ENCODE measurements around the gene ZNRF4. TPM values are rescaled to one million over a fixed set of nuclear protein-coding genes. Genes with fewer than 3 reads are reported as not detected.

The ZNRF4 gene
- total and polyA plus RNA-seq, 10 of the 15 experiments (the other 5 are each of a cell fraction or from before 2014, with no cell fraction given), result not detected

- TF ChIP-seq E2F4 (IDR thresholded peaks at IDR 0.05; ENCODE audit: low read depth, low read length), result no peak
- TF ChIP-seq CHD1 (IDR thresholded peaks at IDR 0.05; ENCODE audit: low read depth, low read length), result no peak
Measured at GRCh38 chr19:5504114-5504513, 48.9 kb downstream of the ZNRF4 start (continued).

Other genes starting within 250 kb of the ZNRF4 start
- 1.1 and 1.2 TPM in 2 replicates for gene PTPRS, start 114.6 kb upstream of the ZNRF4 start, total RNA-seq (2014; rRNA removed)
- 0.64 and 0.85 TPM in 2 replicates for gene PTPRS, start 114.6 kb upstream of the ZNRF4 start, total RNA-seq (2014; rRNA removed; fragmentation: Illumina TruSeq; extraction: Trizol)
- 3.4 and 3.5 TPM in 2 replicates for gene PTPRS, start 114.6 kb upstream of the ZNRF4 start, total RNA-seq (2021)
- 16.0 and 32.1 TPM in 2 replicates for gene PTPRS, start 114.6 kb upstream of the ZNRF4 start, polyA plus RNA-seq (2011; rRNA removed)
- 0.14 and 0.57 TPM in 2 replicates for gene PTPRS, start 114.6 kb upstream of the ZNRF4 start, polyA plus RNA-seq (2014; fragmentation: Illumina TruSeq; extraction: Trizol)
- gene PTPRS, start 114.6 kb upstream of the ZNRF4 start, polyA plus RNA-seq (2014; fragmentation: Nextera tagmentation; extraction: Ambion mirVana), result under 1 TPM; 0.09 to 0.23 TPM
- gene PTPRS, start 114.6 kb upstream of the ZNRF4 start, polyA plus RNA-seq (2014; rRNA removed), result 1.2 and 1.6 TPM in 2 replicates
- gene PTPRS, start 114.6 kb upstream of the ZNRF4 start, polyA plus RNA-seq (2016; fragmentation: Nextera tagmentation; extraction: Ambion mirVana), result under 1 TPM; 0.13 to 0.57 TPM
- 0.06 TPM in 1 of 2 replicates, not detected in the other for gene TINCR, start 112.5 kb downstream of the ZNRF4 start, total RNA-seq (2014; rRNA removed)
- gene TINCR, start 112.5 kb downstream of the ZNRF4 start, total RNA-seq (2014; rRNA removed; fragmentation: Illumina TruSeq; extraction: Trizol), result 0.23 TPM in 1 of 2 replicates, not detected in the other
- gene TINCR, start 112.5 kb downstream of the ZNRF4 start, total RNA-seq (2021), result 0.16 and 0.36 TPM in 2 replicates
- 0.06 and 0.27 TPM in 2 replicates for gene TINCR, start 112.5 kb downstream of the ZNRF4 start, polyA plus RNA-seq (2011; rRNA removed)
- gene TINCR, start 112.5 kb downstream of the ZNRF4 start, polyA plus RNA-seq (2014; fragmentation: Illumina TruSeq; extraction: Trizol), result 0.08 and 0.10 TPM in 2 replicates
- gene TINCR, start 112.5 kb downstream of the ZNRF4 start, polyA plus RNA-seq (2014; fragmentation: Nextera tagmentation; extraction: Ambion mirVana), result under 1 TPM in 1 of 2 experiments, not detected in 1; 0.02 TPM
- gene TINCR, start 112.5 kb downstream of the ZNRF4 start, polyA plus RNA-seq (2014; rRNA removed), result 0.05 and 0.14 TPM in 2 replicates
- under 1 TPM in 1 of 2 experiments, not detected in 1; 0.05 TPM for gene TINCR, start 112.5 kb downstream of the ZNRF4 start, polyA plus RNA-seq (2016; fragmentation: Nextera tagmentation; extraction: Ambion mirVana)
- 30.3 and 36.3 TPM in 2 replicates for gene SAFB2, start 167.4 kb downstream of the ZNRF4 start, total RNA-seq (2014; rRNA removed)
- gene SAFB2, start 167.4 kb downstream of the ZNRF4 start, total RNA-seq (2014; rRNA removed; fragmentation: Illumina TruSeq; extraction: Trizol), result 33.3 and 34.5 TPM in 2 replicates
- 78.3 and 89.2 TPM in 2 replicates for gene SAFB2, start 167.4 kb downstream of the ZNRF4 start, total RNA-seq (2021)
- 26.5 and 27.7 TPM in 2 replicates for gene SAFB2, start 167.4 kb downstream of the ZNRF4 start, polyA plus RNA-seq (2011; rRNA removed)
- gene SAFB2, start 167.4 kb downstream of the ZNRF4 start, polyA plus RNA-seq (2014; fragmentation: Illumina TruSeq; extraction: Trizol), result 49.6 and 53.2 TPM in 2 replicates
- gene SAFB2, start 167.4 kb downstream of the ZNRF4 start, polyA plus RNA-seq (2014; fragmentation: Nextera tagmentation; extraction: Ambion mirVana), result 10 to 100 TPM in 1 of 2 experiments, 1 to 10 TPM in 1; 4.5 to 24.6 TPM
- gene SAFB2, start 167.4 kb downstream of the ZNRF4 start, polyA plus RNA-seq (2014; rRNA removed), result 52.7 and 57.8 TPM in 2 replicates
- gene SAFB2, start 167.4 kb downstream of the ZNRF4 start, polyA plus RNA-seq (2016; fragmentation: Nextera tagmentation; extraction: Ambion mirVana), result 10 to 100 TPM; 70.0 to 74.1 TPM
- 45.0 and 55.9 TPM in 2 replicates for gene SAFB, start 167.7 kb downstream of the ZNRF4 start, total RNA-seq (2014; rRNA removed)
- gene SAFB, start 167.7 kb downstream of the ZNRF4 start, total RNA-seq (2014; rRNA removed; fragmentation: Illumina TruSeq; extraction: Trizol), result 49.2 and 53.0 TPM in 2 replicates
- 110 and 122 TPM in 2 replicates for gene SAFB, start 167.7 kb downstream of the ZNRF4 start, total RNA-seq (2021)
- 54.9 and 62.1 TPM in 2 replicates for gene SAFB, start 167.7 kb downstream of the ZNRF4 start, polyA plus RNA-seq (2011; rRNA removed)
- 66.6 and 70.3 TPM in 2 replicates for gene SAFB, start 167.7 kb downstream of the ZNRF4 start, polyA plus RNA-seq (2014; fragmentation: Illumina TruSeq; extraction: Trizol)
- gene SAFB, start 167.7 kb downstream of the ZNRF4 start, polyA plus RNA-seq (2014; fragmentation: Nextera tagmentation; extraction: Ambion mirVana), result 1 to 10 TPM; 1.6 to 2.9 TPM
- gene SAFB, start 167.7 kb downstream of the ZNRF4 start, polyA plus RNA-seq (2014; rRNA removed), result 114 and 122 TPM in 2 replicates
- gene SAFB, start 167.7 kb downstream of the ZNRF4 start, polyA plus RNA-seq (2016; fragmentation: Nextera tagmentation; extraction: Ambion mirVana), result 100 to 1,000 TPM; 126 to 131 TPM
- gene MICOS13, start 225.1 kb downstream of the ZNRF4 start, total RNA-seq (2014; rRNA removed), result 177 and 211 TPM in 2 replicates
- gene MICOS13, start 225.1 kb downstream of the ZNRF4 start, total RNA-seq (2014; rRNA removed; fragmentation: Illumina TruSeq; extraction: Trizol), result 34.9 and 41.2 TPM in 2 replicates
- 61.1 and 61.3 TPM in 2 replicates for gene MICOS13, start 225.1 kb downstream of the ZNRF4 start, total RNA-seq (2021)
- 12.4 and 24.3 TPM in 2 replicates for gene MICOS13, start 225.1 kb downstream of the ZNRF4 start, polyA plus RNA-seq (2011; rRNA removed)
- gene MICOS13, start 225.1 kb downstream of the ZNRF4 start, polyA plus RNA-seq (2014; fragmentation: Illumina TruSeq; extraction: Trizol), result 3.5 and 16.8 TPM in 2 replicates
- 10 to 100 TPM in 1 of 2 experiments, 1 to 10 TPM in 1; 9.4 to 38.1 TPM for gene MICOS13, start 225.1 kb downstream of the ZNRF4 start, polyA plus RNA-seq (2014; fragmentation: Nextera tagmentation; extraction: Ambion mirVana)
- gene MICOS13, start 225.1 kb downstream of the ZNRF4 start, polyA plus RNA-seq (2014; rRNA removed), result 119 and 171 TPM in 2 replicates
- 100 to 1,000 TPM; 113 to 118 TPM for gene MICOS13, start 225.1 kb downstream of the ZNRF4 start, polyA plus RNA-seq (2016; fragmentation: Nextera tagmentation; extraction: Ambion mirVana)
- gene HSD11B1L, start 225.6 kb downstream of the ZNRF4 start, total RNA-seq (2014; rRNA removed), result 1.2 and 1.7 TPM in 2 replicates
- 0.49 and 0.55 TPM in 2 replicates for gene HSD11B1L, start 225.6 kb downstream of the ZNRF4 start, total RNA-seq (2014; rRNA removed; fragmentation: Illumina TruSeq; extraction: Trizol)
- 1.1 and 1.5 TPM in 2 replicates for gene HSD11B1L, start 225.6 kb downstream of the ZNRF4 start, total RNA-seq (2021)
- 0.84 TPM in 2 replicates for gene HSD11B1L, start 225.6 kb downstream of the ZNRF4 start, polyA plus RNA-seq (2011; rRNA removed)
- 0.29 TPM in 1 of 2 replicates, not detected in the other for gene HSD11B1L, start 225.6 kb downstream of the ZNRF4 start, polyA plus RNA-seq (2014; fragmentation: Illumina TruSeq; extraction: Trizol)
- under 1 TPM in 1 of 2 experiments, not detected in 1; 0.35 TPM for gene HSD11B1L, start 225.6 kb downstream of the ZNRF4 start, polyA plus RNA-seq (2014; fragmentation: Nextera tagmentation; extraction: Ambion mirVana)
- 1.0 and 1.6 TPM in 2 replicates for gene HSD11B1L, start 225.6 kb downstream of the ZNRF4 start, polyA plus RNA-seq (2014; rRNA removed)
- gene HSD11B1L, start 225.6 kb downstream of the ZNRF4 start, polyA plus RNA-seq (2016; fragmentation: Nextera tagmentation; extraction: Ambion mirVana), result 1 to 10 TPM; 1.1 to 1.8 TPM
- gene RPL36, start 234.9 kb downstream of the ZNRF4 start, total RNA-seq (2014; rRNA removed), result 1,704 and 2,091 TPM in 2 replicates
- 1,553 and 1,673 TPM in 2 replicates for gene RPL36, start 234.9 kb downstream of the ZNRF4 start, total RNA-seq (2014; rRNA removed; fragmentation: Illumina TruSeq; extraction: Trizol)
- 1,583 and 1,661 TPM in 2 replicates for gene RPL36, start 234.9 kb downstream of the ZNRF4 start, total RNA-seq (2021)
- gene RPL36, start 234.9 kb downstream of the ZNRF4 start, polyA plus RNA-seq (2011; rRNA removed), result 499 and 1,144 TPM in 2 replicates
- 67.8 and 374 TPM in 2 replicates for gene RPL36, start 234.9 kb downstream of the ZNRF4 start, polyA plus RNA-seq (2014; fragmentation: Illumina TruSeq; extraction: Trizol)
- 1,000 to 10,000 TPM; 4,698 to 4,942 TPM for gene RPL36, start 234.9 kb downstream of the ZNRF4 start, polyA plus RNA-seq (2014; fragmentation: Nextera tagmentation; extraction: Ambion mirVana)
- gene RPL36, start 234.9 kb downstream of the ZNRF4 start, polyA plus RNA-seq (2014; rRNA removed), result 2,015 and 2,575 TPM in 2 replicates
- gene RPL36, start 234.9 kb downstream of the ZNRF4 start, polyA plus RNA-seq (2016; fragmentation: Nextera tagmentation; extraction: Ambion mirVana), result 1,000 to 10,000 TPM; 2,328 to 2,411 TPM

All from GM12878 (cell line).